COR-L47 (cell line): ENCODE data around the gene SOCS2.
"Not testable (repeated sequence)": the region's sequence is repeated elsewhere in the genome, so short reads cannot be mapped to it uniquely, and the experiment has no call there.

ENCODE experiments used
- DNase-seq: peaks from one replicate; lab custom pipeline; 2025; lab: John Stamatoyannopoulos, UW

Gene SOCS2, protein sequence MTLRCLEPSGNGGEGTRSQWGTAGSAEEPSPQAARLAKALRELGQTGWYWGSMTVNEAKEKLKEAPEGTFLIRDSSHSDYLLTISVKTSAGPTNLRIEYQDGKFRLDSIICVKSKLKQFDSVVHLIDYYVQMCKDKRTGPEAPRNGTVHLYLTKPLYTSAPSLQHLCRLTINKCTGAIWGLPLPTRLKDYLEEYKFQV

DNA sequence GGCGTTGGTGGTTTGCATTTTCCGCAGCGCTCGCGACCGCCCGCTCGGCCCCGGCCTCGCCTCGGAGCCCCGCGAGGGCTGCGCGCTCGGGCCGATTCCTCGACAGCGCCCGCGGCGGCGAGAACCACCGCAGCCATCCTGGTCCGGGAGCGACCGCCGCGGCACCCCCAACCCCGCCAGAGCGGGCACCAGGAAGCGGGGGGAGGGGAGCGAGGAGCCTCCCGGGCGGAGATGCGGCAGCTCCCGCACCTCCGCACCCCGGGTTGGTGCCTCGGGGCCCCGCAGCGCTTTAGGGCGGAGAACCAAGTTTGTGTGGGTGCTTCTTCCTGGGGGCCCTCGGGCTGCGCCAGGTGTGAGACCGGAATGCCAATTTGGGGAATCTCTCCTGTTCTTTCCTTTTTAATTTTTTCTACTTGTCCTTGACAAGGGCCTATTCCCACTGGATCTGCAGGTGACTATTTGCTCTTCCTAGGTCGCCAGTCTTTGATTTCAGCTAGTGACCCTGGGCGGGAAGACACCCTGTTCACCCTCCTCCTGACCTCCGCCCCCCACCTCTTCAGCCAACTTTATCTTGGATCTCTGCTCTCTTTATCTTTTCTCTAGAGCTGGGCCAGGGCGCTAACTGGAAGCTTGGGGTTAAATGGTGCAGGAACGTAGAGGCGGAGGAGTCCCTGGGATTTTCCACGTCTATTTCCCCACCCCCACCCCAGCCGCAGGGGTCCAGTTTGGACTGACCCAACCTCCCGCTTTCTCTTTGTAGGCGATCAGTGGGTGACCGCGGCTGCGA lies at the start of gene SOCS2:
Gene SOCS2 (plus strand): TSS at position 751 of the 787 bp plus-strand sequence. CDS start 223 bp downstream, outside the sequence.
- DNase-seq, result peak; percentile 20

DNA sequence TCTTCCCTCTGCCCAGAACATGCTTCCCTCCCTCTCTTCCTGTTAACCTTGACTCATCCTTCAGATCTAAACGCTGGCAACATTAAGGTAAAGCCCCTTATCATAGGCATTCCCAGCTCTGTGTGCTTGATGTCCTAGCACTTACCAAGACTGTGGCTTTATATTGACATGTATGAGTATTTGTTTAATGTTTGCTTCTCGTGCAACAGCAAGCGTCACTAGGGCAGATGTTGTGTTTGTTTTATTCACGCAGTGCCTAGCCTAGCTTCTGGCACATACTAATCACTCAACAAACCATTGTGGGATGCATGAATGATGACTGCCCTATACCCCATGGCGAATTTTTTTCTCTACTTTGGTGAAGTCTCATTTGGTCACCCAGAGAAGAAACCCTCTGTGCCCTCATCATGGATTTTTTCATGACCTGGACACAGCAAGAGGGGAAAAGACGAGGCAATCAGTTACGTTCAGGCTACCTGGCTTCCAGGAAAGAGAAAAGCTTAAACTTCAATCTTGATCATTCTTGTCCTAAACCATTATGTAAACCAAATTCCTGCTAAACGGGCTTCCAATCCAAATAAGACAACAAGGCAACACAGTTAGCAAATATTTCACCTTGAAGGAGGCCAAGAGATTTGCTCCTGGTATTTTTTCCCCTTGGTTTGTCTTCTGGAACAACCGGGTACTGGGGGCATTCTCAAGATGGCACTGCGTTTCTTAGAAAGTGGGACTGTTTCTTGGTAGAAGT lies 47.9 kb upstream of the SOCS2 start:
- DNase-seq, result no peak

DNA sequence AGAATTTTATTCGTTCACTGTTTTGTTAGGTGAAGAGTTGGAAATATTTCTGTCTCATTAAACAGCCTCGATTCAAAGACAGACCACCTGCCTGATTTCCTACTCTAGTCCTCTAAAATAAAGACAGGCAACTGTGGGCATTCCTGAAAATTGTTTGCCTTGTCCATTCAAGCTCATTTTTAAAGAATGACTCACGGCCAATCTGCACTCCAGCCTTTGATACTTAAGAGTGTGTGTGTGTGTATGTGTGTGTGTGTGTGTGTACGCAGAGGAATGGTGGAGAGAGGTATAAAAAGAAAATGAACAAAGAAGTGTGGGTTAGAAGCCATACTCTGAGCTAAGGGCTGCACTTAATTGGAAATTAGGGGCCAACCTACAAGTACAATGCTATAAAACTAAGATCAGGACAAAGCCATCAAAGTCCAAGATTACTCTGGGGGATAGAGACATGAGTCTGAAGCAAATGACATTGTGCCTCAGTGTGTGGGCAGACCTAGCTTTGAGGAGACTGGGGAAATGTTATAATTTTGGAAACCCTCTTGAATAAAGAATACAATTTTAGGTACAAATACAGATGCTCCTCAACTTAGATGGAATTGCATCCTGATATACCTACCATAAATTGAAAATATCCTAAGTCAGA lies 45.6 kb upstream of the SOCS2 start:
- no peak for DNase-seq

DNA sequence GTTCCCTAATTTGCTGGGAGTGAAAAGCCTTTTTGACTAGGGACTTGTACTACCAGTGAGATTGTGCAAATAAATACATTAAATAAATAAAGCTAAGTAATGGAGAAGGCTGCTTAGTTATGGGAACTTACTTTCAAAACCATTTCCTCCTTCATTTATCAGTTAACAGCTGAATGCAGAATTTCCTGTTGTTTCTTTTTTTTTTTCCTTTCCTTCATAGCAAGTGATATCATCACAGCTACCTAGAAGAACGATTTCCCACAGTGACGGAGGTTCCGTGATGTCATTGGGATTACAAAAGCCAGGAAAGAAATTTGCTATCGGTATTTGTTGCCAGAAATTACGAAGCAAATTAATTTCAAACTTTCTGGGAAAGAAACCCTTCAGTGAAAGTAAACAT lies 42.1 kb upstream of the SOCS2 start:
- no peak for DNase-seq

DNA sequence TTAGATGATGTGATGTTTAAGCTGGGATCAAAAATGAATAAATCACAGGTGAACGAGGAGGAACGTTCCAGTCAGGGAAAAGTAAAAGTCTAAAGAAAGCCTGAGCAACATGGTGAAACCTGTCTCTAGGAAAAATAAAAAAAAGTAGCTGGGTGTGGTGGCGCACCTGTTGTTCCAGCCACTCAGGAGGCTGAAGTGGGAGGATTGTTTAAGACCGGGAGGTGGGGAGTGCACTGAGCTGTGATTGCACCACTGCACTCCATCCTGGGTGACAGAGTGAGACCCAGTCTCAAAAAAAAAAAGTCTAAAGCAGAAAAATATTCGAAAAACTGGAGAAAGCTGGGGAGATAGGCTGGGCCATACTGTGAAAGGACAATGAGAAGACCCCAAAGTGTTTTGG lies 39.2 kb upstream of the SOCS2 start:
- no peak for DNase-seq

DNA sequence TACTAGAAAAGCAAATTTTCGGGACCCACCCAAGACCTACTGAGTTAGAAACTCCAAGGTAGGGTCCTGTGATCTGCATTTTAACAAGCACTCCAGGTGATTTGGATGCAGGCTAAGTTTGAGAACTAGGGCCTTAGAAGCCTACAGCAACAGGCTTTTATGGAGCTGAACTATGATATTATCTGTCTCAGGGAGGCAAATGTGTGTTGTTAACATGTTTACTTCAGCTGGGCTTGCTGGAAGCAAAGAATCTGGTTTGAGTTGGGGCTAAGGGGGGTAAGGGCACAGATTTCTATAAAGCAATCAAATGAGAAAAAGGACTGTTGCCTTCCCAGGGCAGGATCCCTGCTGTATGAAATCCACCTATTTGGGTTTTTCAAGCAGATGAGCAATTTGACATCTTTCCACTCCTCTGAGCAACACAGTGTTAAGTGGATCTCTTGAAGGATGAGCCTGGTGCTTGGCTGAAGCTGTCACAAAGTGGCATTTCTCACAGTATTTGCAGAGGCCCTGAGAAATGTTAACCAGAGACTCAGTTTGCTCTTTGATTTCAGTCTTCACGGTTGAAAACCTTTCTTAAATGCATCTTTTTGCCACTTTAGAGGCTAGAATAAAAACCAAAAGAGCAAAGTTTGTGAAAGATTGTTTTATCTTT lies 36.2 kb upstream of the SOCS2 start:
- no peak for DNase-seq

DNA sequence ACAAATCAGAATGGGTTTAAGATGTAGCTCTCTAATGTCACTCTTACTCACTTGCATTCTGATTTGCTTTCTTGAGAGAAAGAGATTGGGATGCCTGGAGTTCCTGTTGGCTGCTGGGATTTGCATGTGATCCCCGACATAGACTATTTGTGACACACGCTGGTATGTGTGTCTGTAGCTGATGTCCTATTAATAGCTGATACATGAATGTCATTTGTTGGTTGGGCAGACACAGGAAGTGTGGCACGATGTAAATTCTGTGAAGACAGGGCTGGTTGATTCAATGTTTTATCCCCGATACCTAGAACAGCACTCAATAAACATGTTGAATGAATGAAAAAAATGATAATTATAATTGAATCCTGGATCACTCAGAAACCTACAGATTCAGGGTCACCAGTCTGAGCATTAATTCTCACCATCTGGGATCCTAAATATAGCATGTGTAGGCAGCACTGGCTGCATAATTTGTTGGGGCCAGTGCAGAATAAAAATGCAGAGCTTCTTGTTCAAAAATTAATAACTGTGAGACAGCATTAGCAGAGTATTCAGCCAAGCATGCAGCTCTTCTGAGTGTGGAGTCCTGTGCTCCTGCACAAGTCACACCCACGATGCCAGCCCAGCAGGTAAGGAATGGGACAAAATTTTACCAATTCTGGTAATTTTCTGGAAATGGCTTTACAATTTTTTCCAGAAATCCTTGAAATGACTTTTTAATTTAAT lies 35.5 kb upstream of the SOCS2 start:
- DNase-seq, result no peak

DNA sequence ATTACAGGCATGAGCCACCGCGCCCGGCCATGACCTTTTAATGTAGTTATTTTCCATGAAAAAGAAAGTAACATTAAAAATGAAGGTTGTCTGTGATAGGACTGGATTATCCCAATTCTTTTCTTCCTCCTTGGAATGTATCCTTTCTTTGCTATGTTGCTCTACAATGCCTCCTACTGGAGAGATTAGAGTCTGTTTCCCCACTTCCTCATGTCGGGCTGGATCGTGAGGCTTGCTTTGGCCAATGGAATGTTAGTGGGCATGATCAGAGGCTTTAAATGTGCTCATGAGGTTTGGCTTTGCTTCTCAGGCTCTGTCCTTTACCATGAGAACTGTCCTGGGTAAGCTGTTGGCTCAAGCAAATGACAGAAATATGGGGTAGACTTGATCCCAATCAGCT lies 34.7 kb upstream of the SOCS2 start:
- DNase-seq, result no peak

DNA sequence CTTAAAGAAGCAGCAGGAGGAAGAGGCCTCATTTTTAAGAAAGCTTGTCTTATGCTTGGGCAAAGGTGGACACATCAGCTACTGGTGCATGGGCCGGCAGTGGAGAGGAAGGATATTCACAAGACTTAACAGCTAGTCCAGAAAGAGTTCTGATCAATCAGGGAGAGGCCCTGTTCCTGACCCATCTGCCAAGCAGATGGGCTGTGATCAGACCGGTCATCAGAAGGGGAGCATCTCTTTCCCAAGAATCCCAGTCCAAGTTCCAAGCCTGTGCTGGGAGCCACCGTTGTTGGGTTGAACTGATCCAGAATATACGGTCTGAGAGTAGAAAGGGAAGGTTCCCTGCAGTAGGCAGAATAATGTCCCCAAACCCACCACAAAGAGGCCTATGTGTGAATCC lies 32.7 kb upstream of the SOCS2 start:
- DNase-seq, result no peak

DNA sequence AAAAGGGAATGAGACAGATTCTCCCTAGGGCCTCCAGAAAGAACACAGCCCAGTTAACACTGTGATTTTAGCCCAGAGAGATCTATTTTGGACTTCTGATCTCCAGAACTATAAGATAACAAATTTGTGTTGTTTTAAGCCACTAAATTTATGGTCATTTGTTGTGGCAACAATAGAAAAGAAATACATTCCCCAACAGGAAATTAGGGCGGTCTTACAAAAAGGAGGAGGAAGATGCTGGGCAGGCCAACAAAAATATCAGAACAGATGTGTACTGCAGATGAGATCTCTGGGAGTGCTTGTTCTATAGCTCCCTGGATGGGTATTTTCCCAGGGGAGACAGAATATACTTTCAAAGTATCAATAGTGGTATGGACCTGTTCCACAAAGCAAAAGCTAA lies 32.0 kb upstream of the SOCS2 start:
- DNase-seq, result no peak

DNA sequence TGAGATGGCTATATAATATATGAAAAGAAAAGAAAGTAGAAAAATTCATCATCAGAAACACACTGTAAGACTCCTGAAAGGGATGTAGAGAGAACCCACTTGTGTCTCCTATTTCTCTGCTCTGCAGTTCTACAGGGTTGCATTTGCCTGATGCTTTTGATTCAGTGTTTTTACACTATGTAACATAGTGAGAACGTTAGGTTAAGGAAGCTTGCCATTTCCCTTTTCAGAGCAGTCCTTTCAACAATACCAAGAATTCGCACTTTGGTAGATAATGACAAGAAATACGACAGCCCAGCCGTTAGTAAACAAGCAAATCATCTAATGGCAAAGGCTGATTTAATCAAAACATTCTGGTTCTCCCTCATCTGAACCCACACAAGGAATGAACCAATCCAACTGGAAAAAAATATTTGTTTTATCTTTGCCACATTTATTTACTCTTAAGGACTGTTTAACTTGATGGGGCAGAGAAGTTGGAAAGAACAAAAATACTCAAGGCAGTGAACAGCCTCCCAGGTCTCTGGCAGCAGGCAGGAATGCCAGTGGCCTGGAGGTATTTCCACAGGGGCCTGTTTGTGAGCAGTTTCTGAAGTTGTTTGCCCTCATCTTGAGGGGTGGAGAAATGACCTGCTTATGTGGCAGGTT lies 30.8 kb upstream of the SOCS2 start:
- DNase-seq, result no peak

DNA sequence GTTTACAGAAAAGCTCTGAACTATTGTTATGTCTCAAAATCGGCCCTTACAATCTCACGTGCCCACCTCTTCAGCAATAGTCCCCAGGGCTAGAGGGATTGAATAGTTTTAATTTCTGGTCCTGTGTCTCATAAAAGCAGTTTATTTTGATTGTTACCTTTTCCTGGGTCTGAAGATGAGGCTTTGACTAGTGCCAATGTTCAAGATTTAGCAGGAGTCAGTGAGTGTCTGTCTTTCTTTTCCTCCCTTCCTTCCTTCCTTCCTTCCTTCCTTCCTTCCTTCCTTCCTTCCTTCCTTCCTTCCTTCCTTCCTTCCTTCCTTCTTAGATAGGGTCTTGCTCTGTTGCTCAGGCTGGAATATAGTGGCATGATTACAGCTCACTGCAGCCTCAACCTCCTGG lies 24.7 kb upstream of the SOCS2 start:
- no peak for DNase-seq

DNA sequence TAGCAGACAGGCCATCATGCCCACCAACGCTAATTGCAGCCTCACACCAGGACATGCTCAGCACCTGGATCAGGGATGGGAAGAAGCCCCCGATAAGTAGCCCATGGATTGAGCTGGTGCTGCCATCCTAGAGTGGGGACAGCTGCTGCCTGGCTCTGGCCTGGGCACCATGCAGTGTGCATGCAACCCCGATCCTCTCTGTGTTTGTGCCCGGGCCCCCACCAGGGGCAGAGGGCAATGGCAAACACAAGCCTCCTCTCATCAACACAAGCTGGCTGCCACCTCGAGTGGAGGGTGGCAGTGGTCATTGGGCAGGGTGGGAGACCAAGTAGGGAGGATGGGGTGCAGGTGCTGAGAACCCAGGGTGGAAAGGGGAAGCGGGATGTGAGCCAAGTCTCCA lies 23.3 kb upstream of the SOCS2 start:
- DNase-seq, result no peak

DNA sequence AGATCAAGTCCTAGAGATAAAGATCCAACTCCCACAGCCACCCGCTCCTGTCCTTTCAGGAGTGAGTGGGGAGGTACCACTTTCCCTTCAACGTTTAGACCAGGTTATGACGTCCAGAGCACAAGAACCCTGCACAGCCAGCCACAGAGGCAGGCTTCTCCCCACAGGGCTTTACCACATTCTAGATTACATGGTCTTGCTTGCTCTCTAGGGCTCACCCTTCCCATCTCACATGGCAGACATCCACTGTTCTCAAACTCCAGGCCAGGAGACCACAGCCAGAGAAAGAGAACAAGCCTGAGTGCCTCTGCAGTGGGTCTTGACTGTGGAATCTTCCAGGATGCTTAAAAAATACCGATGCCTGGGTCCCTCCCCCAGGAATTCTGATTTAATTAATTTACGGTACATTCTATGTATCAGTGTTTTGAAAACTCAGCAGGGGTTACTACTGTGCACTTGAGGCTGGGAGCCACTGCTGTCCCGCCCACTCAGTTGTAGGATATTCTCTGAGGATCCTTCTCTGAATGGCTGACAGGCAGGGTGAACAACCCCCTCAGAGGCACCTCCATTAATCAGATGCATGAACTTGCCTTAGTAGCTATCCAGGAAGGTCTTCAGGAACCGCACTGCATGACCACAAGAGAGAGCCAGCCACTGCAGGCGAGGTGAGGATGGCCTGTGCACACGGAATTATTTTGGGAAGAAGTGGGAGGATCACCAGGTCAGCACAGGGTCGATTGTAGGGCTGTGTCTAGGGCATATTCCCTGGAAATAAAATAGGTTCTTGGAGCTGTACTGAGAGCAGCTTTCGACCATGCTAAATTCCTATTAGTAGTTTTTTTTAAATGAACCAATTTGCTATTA lies 21.5 kb upstream of the SOCS2 start:
- no peak for DNase-seq

DNA sequence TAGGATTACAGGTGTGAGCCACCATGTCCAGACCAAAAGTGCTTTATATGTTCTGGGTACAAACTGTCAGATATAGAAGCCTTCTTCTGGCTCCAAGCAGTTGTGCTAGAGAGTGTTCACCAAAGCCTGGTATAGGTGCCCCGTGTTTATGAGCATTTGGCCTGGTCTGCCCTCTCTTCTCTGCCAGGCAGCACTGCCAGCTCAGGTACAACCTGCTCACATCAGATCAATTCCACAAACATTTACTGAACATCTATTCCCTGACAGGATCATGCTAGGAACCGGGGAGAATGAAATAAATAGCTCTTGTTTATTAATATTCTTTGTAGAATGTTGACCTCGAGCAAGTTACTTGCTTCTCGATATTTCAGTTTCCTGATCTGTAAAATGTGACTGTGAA lies 20.0 kb upstream of the SOCS2 start:
- no peak for DNase-seq

DNA sequence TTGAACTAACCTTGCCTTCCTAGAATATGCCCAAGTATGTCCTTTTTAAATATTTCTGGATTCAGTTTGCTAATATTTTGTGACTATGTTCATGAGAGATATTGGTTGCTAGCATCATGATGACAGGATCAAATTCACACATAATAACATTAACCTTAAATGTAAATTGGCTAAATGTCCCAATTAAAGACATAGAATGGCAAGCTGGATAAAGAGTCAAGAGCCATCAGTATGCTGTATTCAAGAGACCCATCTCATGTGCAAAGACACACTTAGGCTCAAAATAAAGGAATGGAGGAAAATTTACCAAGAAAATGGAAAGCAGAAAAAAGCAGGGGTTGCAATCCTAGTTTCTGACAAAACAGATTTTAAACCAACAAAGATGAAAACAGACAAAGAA lies 14.6 kb upstream of the SOCS2 start:
- DNase-seq, result not testable (repeated sequence)

DNA sequence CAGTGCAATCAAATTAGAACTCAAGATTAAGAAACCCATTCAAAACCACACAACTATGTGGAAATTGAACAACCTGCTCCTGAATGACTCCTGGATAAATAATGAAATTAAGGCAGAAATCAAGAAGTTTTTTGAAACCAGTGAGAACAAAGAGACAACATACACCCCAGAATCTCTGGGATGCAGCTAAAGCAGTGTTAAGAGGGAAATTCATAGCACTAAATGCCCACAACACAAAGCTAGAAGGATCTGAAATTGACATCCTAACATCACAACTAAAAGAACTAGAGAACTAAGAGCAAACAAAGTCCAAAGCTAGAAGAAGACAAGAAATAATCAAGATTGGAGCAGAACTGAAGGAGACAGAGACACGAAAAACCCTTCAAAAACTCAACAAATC lies 13.8 kb upstream of the SOCS2 start:
- DNase-seq, result not testable (repeated sequence)

DNA sequence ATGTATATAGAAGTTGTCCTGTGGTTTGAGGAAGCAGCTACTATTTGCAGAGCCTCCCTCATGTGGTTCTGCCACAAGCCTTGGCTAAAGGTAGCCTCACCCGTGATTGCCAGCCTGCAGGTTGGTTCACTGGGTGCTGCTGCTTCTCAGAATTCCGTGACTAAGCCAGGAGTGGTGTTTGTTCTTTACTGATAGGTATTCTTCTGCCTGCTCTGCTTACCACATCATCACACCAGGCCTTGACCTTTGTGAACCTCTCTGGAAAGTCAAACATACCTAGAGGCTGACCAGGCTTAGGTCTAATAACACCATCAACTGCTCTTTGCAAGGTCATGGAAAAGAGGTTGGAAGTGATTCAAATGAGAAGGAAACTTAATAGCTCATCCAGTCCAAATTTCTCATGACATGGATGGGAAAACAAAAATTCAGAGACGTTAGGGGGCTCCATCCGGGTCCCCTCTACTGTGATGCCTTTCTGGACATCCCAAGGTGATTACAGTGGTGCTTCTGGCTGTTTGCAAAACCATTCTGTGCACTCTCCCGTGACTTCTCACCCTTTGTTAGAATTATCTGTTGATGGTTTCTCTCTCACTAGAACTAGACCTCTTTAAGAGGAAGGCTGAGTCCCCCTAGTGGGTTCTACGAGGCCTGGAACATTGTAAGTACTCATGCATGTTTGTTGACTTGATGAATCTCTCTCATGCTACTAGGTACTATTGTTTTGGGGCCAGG lies 8.5 kb upstream of the SOCS2 start:
- no peak for DNase-seq

DNA sequence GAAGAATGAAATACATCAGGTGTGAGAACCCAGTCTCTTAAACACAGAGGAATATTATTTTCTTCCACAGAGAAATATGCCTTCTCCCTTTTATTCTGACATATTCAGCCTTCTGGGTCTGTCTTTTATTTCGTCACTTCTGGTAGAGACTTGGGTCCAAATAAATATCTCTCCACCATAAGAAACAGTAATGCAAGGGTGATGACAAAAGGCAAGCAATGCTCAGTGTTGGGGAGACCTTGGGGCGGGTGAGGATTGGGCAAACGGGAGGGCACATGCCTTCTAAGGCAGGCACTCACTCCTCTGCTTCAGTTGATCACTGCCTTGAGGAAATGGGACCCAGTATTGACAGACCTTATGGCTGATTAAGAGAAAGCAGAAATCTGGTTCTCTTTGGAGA lies 6.7 kb upstream of the SOCS2 start:
- DNase-seq, result no peak
